NCI-H1417 (cell line): ENCODE data around the gene ARPC5.

Source experiments
- DNase-seq, 3 experiments: peaks; one replicate each; lab custom pipeline; 2025; lab: John Stamatoyannopoulos, UW

ARPC5 gene

DNA sequence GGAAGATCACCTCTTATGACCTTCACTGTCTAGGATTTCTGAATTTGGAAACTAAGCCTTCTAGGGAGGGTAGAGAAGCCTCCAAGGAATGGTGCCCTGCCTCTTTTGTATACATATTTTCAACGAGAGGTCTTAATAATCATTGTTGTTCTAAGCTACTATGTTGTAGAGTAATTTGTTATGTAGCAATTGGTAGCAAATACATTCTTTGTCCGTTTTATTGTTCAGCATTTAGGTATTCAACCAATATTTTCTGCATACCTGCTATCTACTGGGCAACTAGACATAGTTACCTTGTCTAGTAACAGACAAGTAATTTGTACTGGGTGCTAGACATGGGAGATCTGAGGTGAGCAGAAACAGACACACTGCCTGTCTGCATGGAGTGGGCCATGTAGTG, 24.6 kb downstream of the ARPC5 start:
- no peak for DNase-seq

DNA sequence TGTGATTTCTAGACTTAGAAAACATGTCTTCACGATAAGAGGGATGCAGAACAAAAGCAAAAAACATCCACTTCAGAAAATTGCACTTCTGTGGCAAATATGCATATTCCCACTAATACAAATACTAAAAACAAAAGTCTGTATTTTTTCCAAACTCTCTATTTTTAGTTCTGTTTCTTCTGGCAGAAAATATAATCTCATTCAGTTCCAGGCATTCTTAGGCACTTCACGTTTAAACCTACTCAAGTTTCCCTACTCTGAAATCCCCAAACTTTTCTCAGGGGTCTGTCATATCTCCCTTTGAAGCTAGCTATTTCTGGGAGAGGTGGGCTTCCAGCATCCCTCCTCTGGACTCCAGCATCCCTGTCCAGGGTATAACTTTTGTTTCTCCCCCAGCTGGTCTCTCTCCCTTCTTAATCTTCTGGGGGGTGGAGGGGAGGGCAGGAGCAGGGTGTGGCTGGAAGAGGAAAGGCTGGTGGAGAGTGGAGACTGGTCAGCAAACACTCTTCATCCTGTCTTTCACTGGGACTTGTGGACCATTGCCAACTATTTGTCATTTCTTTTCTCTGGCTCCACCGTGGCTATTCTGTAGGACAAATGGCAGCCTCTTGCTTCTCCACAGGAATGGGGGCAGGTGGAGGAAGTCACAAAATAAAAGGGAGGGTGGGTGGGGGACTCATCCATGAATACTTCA, 25.7 kb downstream of the ARPC5 start:
- no peak for DNase-seq

DNA sequence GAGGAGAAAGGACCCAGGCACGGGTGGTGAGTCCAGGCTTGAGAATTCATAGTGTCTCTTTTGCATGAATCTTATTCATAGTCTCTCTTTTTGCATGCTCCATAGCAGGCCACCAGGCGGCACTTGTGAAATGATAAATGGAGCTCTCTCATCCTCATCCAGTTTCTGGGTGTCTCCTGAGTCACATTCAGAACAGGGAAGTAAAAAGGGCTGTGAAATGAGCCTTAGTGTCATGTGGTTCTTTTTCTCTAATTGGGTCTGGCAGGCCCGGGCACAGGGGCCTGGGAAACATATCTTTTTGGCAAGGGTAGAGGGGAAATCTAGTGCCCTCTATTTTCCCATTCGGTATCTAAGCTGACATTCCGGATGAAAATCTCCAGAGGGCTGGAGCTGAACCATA, 26.3 kb downstream of the ARPC5 start:
- peak in 1 of 3 experiments; percentile 70 for DNase-seq

DNA sequence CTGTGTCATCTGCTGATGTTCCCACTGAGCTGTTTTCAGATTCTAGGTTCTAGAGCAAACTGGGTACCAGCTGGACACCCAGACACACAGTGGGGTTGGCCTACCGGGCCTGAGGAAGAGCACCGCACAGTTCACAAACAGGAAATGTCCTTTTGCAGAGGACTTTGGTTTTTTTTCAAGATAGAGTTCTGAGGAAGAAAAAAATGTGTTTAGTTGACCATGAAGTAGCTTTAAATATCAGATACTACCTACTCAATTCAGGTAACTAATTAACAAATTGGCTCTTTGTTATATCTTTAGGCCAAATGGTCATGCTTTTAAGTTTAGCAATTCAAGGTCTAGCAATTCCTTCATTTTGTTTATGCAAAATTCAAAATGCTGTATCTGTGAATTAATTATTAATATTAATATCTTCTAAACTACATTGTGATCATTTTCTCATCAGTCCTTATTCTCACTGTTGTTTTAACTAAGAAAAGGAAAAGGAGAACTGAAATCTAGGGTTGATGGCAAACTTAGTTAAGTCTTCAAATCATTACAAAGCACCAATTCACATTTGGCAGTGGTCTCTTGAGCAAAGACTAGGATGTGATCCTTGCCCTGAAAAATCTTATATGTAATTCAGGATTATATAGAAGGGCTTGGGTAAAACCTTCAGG, 28.1 kb downstream of the ARPC5 start:
- no peak for DNase-seq

DNA sequence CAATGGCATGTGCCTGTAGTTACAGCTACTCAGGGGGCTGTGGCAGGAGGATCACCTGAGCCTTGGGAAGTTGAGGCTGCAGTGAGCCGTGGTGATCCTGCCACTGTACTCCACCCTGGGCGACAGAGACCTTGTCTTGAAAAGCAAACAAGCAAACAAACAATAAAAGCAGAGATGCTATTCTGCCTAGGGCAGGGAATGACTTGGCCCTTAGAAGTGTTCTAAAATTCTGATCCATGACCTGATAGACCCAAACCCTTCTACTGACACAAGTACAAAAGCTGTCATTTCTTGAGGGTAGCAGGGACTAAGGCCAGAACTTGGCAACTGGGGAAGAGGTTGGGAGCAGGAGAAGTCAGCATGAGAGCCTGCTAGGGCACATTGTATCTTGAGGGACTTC, 29.7 kb downstream of the ARPC5 start:
- DNase-seq: no peak

DNA sequence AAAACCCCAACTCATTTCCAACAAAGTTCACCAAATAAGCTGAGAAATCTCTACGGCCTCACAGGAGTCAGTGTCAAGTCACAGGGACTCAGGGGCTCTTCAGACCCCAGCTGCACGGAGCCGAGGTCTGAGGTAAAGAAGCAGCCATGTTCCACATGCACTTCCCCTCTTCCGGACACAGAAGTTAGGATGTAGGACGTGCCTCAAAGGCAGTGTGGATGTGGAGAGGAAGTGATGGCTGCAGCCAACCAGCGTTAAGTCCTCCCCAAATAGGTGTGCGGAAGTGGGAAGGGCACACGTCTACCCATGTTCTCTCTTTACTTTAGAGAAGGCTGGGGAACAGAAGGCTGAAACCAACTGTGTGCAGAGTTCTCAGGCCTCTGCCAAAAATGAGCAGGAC, 30.8 kb downstream of the ARPC5 start:
- no peak for DNase-seq

DNA sequence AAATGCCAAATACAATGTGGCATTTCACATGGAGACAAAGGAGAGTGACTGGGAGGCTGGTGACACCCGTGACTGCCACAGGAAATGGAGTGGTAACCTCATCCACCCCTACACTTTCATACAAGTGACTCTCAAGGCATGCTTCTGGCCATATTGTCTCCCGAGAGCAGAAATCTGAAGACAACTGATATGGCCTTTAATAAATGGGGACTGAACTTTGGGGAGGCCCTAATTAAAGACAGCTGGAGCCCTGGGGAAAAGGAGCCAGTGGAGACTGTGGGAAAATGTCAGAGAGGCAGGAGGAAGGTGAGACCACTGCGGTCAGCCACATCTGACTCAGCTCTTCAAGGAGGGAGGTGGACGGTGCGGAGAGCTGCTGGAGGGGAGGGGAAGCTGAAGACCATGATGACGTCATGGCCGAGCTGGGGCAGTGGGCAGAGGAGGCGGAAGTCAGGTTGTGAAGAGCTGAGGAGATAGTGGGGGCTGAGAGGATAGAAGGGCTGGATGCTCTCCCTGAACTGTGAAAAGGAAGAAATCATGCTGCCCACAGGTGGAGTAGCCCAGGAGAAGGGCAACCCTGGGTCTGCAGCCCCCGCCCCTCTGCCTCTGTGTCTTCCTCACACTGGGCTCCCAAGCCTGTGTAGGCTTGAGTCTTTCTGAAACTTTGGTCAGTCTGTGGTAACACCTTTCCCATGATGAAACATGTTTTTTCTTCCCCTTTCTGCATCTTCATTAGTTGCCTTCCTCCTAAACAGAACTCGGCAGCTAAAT, 31.4 kb downstream of the ARPC5 start:
- DNase-seq: no peak

DNA sequence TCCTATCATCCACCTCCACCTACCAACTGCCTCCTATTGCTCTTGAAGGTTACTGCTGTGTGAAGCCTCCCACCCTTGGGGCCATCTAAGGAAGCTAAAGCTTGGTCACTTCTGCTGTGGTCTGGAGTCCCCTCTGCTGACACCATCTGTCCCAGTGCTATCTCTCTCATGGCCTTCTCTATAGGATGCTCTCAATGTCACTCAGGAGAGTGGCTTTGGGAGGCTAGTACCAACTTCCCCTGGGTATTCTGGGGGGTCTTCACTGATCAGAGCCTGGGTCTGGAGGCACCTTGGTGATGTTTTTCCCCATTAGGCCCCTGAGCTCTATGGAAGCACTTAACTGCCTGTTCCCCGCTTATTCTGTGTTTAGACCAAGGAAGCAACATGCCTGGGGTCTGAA, 33.1 kb downstream of the ARPC5 start:
- DNase-seq: no peak

DNA sequence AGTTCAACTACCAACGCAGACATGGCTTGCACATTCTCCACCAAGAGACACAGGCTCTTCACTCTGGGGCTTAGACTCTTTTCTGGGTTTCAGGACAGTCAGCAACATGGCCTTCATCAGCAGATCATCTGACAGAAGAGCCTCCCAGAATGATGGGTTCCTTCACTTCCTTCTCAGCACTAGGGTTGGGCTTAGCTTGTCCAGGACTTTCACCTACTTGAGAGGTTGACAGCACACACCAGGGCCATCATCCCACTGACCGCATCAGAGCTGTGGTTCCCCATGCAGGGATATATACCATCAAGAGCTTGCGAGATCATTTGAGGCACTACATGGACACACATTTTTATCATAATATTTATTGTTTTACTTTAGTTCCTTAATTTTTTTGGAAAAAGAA, 34.9 kb downstream of the ARPC5 start:
- no peak for DNase-seq

DNA sequence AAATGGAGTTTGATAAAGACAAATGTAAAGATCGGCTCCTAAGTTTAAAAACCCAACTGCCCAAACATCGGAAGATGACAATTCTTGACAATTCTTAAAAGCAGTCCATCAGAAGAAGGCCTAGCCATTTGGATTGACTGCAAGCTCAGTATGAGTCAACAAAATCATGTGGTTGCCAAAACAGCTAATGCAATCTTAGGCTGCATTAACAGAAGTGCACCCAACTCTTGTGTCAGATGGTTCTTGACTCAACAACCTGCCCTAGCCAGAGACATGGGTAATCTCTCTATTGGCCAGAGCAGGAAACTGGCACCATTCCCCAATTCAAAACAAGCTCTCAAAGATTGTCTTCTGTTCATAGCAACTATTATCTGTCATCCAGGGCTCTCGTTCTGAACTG, 35.4 kb downstream of the ARPC5 start:
- DNase-seq: no peak

DNA sequence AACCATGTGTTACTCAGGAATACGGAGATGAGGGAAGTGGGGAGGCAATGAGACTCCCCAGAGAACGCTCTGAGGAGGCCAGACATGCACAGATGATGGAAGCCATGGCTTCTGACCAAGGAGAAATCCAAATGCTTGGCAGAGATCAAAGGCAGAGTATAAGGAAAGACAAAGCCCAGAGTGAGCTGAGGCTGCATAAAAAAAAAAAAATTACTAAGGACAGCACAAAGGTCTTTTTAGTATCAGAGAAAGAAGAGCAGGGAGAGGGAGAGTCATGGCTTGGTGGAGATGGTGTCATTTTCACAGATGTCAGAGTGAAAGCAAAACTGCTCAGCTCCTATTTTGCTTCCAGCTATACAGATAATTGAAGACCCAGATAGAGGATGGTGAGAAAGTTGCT, 37.2 kb downstream of the ARPC5 start:
- DNase-seq: no peak

DNA sequence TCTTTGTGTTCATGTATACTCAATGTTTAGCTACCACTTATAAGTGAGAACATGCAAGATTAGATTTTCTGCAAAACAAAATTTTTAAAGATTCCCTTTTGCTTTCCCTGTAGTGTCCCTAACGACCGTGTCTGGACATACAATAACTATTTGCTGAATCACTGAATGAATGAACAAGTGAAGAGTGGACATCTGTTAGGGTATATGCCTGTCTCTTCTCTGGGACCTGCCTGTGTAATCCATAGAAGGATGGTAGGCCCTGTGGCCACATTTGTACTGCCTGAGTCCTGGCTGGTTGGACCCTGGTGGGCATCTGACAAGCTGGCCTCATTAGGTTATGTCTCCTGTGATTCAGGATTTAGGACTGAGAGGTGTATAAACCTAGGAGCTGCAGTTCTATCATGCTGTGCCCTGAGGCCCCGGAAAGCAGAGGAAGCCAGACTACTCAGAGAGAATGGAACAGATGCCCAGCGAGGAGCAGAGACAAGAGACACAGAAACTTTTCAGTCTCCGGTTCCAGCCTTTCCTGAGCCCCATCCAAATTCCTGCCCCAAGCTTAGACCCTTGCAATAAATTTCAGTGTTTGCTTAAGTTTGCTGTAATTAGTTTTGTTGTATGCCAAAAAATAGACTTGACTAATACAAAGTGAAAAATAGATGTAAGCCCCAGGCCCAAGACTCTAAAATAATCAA, 37.8 kb downstream of the ARPC5 start:
- no peak for DNase-seq

DNA sequence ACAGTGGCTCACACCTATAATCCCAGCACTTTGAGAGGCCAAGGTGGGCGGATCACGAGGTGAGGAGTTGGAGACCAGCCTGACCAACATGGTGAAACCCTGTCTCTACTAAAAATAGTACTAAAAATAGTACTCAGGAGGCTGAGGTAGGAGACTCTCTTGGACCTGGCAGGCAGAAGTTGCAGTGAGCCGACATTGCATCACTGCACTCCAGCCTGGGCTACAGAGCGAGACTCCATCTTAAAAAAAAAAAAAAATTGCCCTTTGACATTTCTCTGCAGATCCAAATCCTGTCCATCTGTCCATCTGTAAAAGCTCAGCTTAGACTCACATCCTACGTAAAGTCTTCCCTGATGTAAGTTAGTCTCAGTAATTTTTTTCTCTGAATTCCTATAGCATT, 39.1 kb downstream of the ARPC5 start:
- DNase-seq: no peak

DNA sequence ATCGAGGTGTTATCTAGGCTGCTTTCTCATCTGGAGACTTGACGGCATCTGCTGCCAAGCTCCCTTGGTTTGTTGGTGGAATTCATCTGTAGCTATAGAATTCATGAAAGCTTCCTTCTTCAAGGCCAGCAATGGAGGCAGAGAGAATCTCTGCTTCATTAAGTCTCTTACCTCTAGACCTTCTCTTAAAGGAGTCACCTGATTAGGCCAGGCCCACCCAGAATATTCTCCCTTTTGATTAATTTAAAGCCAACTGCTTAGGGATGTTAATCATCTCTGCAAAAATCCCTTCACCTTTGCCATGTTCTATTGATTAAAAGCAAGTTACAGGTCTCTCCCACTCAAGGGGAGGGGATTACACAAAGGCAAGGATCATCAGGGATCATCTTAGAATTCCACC, 40.0 kb downstream of the ARPC5 start:
- no peak for DNase-seq

DNA sequence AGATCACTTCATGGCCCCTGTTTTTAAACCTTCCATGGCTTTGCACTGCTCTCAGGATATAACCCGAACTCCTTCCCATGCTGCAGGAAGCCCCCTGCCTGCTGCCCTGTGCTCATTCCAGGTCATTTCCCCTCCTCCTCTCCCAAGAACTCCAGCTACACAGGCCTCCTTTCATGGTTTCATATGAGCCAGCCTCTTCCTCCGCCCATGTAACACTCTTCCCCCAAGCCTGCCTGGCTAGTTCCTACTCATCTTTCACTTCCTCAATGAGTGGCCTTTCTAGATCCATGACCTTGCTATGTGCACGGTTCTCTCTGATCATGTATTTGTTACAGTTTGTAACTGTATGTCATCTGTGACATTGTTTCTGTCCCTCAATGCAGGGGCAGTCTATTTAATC, 42.2 kb downstream of the ARPC5 start:
- DNase-seq: no peak

DNA sequence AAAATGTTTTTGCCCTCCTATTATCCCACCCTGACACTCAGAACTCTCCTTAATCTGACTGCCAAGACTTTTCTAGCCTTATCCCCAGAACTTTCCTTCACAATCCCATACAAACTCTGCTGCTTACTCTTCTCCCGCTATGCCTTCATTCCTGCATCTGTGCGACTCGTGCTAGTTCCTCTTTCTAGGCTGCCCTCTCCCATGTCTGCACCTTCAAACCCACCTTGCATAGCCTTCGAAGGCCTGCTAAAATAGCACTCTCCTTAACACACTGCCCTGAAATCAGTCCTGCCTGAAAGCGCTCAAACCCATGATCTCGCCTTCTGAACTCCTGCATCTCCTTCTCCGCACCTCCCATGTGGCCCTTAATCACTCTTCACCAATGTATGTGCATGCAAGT, 42.9 kb downstream of the ARPC5 start:
- DNase-seq: no peak

DNA sequence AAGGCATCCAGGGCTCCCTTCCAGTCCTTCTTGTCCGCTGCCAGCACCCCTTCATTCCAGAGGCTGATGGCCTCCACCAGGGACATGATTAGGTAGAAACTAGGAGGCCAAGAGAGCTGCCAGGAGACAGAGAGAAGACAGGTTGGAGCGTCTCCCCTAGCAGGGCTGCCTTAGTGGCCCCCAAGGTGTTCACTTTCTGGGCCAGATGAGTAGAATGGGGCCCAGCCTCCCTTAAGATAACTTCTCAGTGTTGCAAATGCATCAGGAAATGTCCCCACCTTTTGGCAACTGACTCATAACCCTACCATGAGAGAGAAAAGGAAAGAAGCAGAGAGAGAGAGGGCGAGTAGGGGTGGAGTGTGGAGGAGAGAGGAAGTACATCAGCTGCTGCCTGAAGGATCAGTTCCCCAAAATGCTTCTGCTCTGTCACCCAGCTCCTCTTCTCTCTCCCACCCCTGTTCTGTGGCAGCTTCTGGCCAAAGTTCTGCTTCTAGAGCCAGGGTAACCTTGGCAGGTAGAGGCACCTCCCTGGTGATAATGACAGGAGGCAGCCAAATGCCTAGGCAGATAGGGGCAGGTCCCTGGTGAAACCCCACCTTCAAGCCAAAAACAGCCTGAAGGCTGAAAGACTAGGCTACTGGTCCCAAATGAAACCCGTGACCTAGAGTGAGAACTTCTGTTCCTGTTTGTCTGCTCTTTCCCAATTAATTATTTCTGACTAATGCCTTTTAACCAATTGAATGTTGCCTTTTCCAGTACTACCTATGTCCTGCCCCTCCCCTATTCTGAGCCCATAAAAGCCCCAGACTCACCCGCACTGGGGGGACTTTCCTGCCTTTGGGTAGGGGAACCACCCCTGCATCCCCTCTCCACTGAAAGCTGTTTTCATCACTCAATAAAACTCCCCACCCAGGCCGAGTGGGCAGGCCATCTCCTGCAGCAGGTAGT, 45.1 kb downstream of the ARPC5 start, which contains the start of gene NCF2:
Gene NCF2 (minus strand): TSS at position 216 of the 948 bp plus-strand sequence. CDS start 130 bp downstream, at position 86.
- no peak for DNase-seq

DNA sequence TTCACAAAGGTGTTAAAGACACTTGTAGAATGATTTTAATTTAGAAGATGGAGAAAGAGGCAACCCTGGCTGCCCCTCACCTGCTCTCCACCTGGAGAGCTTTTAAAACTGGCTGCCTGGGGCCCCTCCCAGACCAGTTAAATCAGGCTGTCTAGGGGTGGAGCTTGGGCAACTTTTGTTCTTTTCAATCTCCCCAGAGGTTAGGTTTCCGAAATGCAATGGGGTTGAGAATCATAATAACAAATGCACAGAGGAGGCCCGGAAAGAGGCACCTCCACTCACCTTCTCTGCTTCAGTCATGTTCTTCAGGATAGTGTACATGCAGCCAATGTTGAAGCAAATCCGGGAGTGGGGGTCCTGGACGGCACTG, 45.7 kb downstream of the ARPC5 start:
- no peak for DNase-seq

DNA sequence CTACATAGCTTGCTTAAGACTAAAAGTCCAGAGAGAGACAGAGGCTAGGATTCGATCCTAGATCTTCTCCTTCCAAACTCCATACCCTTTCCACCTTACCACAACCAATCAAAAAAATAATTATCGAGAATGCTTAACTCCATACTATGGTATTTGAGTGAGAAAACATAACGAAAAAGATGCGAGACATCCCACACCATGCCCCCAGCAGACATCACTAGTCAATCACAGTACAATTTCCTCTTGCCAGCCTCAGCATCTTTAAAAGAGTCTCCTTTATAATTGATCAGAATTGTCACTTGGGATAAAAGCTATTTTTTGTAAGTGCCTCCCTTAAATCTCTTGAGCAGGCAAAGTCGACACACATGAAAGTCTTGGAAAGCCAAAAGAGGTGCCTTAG, 46.2 kb downstream of the ARPC5 start:
- DNase-seq: no peak

DNA sequence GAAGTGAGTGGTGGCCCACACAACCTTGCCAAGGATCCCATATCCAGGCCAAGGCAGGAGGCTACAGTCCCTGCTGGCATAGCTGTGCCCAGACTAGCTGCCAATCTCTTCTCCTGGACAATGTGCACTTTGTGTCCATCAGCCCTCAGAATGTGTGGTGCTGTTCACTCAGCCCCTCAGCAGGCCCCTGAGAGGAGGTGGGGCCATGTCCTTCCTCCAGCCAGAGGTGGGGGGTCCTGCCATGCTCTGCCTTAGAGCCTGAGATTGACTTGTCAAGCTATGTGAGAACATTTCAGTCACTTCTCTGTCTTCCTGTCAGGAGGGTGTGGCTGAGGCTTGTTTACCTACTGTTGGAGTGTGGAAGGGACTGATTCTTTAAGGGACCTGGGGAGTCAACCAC, 46.8 kb downstream of the ARPC5 start:
- no peak for DNase-seq

DNA sequence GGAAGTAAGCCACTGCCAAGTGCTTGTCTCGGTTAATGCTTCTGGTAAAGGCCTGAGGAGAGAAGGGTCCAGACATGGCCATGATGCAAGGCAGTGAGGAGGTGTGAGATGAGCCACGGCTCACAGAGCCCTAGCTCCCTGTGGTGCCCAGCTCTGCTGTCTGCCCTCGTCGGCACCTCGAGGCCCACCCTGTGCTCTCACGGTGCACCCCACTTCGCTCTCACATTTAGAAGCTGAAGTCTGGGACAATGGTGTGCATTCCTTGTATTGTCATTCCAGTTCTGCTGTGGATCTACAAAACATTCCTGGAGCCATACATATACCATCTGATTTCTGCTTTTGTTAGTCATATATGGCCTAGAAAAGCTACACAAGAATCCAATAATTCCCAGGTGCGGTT, 48.7 kb downstream of the ARPC5 start:
- DNase-seq: no peak

DNA sequence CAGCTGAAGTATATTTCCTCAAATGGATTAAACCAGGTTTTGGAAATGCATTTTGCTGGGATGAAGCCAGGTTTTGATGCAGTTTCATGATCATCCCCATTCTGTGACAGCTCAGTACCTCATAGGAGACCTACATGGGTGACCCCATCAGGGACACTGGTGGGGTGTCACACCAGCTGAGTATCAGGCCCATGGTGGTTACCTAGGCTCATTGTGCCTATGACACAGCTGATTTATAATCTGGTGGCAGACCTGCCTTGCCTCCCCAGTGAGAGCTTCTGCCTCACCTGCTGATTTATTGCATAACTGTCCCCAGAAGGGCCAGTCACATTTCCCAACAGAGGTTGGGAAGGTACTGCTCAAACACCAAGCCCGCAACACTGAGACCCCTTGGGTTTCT, 49.1 kb downstream of the ARPC5 start:
- DNase-seq: no peak
